Hematopoietic multipotent progenitor cell treated with erythropoietin and hydrocortisone succinate and interleukin-3 and kit ligand, for 17 days (in vitro differentiated cells): ENCODE data around the gene GAK.
"Not testable (repeated sequence)": the region's sequence is repeated elsewhere in the genome, so short reads cannot be mapped to it uniquely, and the experiment has no call there.

Experiments used
- DNase-seq: peaks from one replicate; pipeline ENCODE4 v3.0.0-alpha.2; 2015; ENCODE audit warnings: low spot score

Gene GAK

GRCh38 chr4:926538-926937 is 5.6 kb downstream of the GAK start:
- DNase-seq = no peak

DNA sequence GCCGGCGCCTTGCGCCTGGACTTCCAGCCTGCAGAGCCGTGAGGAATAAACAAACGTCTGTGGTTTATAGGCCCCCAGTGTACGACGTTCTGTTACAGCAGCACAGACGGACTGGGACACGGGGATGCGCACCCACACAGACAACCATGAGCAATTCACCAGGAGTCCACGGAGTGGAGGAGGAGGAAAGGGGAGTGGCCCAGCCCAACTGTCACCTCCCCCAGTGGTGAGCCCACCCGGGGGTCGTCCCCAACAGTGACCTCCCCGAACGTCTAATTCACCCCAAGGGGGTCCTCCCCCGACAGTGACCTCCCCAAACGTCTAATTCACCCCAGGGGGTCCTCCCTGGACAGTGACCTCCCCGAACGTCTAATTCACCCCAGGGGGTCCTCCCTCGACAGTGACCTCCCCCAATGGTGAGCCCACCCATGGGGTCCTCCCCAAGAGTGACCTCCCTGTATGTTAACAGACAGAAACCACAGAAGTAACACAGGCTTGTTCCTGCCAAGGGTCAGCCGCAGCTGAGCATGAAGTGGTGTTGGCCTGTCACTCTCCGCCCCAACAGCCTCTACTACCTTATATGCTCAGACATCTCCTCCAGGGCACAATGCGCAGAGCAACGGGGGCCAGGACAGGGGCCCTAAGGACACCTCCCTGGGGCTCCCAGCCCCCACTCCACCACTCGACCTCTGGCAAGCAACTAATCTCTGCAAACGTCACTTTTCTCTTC is 6.2 kb downstream of the GAK start:
- DNase-seq = no peak

DNA sequence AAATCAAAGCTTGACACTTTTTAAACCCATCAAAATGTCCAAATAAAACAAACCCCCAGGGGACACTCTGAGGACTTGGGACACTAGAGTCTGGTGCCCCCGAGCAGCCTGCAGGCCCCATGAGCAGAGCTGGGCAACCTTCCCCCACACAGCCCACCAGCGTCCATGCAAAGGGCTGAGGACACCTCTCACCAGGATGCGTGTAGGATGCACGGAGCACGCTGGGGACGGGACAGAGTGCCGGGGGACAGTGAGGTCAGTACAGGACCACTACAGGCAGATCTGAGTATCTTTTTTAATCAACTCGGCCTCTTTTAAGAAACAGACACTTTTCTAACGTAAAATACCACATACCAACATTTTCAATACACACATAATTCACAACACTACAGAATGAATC is 6.9 kb downstream of the GAK start:
- DNase-seq = no peak

- no peak for DNase-seq
Measured at GRCh38 chr4:924107-925096, 7.7 kb downstream of the GAK start.

DNA sequence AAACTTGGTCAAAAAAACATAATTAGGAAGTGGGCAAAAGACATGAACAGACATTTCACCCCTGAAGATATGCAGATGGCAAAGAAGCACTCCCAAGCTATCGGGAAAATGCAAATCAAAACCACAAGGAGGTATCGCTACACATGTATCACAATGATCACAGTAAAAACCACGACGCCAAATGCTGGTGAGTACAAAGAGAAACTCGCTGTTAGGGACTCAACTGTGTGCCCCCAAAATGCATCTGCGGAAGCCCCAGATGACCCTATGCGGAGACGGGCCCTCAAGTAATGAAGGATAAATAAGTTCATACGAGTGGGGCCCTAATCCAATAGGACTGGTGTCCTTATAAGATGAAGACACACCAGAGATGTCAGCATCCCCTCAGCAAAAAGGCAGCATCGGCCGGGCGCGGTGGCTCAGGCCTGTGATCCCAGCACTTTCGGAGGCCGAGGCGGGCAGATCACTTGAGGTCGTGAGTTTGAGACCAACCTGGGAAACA is 10.2 kb downstream of the GAK start:
- no peak for DNase-seq

DNA sequence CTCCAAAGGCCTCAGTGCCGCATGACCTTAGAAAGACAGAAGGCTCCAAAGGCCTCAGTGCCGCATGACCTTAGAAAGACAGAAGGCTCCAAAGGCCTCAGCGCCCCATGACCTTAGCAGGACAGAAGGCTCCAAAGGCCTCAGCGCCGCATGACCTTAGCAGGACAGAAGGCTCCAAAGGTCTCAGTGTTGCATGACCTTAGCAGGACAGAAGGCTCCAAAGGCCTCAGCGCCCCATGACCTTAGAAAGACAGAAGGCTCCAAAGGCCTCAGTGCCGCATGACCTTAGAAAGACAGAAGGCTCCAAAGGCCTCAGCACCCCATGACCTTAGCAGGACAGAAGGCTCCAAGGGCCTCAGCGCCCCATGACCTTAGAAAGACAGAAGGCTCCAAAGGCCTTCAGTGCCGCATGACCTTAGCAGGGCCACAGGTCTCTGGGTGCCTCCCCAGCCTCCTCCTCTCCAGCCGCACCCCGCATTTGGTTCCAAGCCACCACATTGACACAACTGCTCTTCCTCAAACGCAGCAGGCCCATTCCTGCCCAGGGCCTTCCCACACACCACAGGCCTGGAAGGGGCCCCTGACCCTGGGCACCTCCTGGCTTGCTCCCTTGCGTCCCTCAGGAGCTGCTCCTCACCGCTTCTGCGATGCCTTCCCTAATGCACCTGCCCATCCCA is 13.0 kb downstream of the GAK start:
- not testable (repeated sequence) for DNase-seq

- not testable (repeated sequence) for DNase-seq
Measured at GRCh38 chr4:918591-918990, 13.5 kb downstream of the GAK start.

DNA sequence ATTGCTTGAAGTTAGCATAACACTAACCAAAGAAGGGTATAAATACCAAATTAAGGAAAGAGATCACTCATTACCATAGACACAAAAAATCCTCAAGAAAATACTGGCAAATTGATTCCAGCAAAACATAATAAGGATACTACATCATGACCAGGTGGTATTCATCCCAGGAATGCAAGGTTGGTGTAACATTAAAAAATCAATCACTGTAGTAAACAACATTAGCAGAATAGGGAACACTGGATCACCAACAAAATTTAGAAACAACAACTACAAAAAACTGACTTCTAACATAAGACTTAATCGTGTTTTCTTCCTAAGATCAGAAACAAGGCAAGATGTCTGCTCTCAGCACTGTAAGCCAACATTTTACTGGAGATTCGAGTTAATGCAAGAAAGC is 14.1 kb downstream of the GAK start:
- DNase-seq = no peak

DNA sequence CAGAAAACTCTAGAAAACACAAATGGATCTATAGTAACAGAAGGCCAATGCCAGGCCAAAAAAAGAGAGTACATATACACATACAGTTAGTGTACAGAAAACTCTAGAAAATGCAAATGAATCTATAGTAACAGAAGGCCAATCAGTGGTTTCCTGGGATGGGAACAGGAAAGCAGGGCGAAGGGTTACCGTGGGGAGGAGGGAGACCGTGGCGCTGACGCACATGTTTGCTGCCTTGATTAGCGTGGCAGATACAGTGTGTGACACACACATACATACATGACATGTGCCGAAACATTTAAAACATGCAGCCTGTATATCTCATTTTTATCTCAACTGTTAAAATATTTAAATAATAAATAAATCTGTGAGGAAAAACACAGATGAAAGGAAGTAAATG is 14.7 kb downstream of the GAK start:
- no peak for DNase-seq

DNA sequence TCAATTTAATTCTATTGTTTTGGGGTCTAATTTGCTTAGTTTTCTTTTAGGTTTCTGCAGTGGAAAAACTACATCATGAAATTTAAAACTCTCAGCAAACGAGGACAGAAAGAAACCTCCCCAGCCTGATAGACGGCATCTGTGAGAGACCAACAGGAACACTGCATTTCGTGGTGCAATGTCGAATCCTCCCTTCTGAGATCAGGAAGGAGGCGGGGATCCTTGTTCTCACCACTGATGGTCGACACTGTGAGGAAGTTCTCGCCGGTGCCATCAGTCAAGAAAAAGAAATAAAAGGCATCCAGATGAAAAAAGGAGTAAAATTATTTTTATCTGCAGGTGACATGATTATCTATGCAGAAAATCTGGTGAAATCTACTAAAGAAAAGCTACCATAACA is 16.5 kb downstream of the GAK start:
- no peak for DNase-seq

DNA sequence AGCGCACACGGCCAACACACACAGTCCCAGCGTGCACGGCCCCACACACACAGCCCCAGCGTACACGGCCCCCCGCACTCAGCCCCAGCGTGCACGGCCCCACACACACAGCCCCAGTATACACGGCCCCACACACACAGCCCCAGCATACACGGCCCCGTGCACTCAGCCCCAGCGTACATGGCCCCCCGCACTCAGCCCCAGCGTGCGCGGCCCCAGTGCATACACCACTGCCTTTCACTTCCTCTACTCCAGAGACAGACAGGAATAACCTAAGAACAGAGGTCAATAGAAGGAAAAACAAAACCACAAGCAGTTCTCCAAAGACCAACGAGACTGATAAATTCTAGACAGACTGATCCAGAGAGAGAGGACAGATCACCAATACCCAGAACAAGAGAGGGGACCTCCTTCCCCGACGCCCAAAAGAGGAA is 17.1 kb downstream of the GAK start:
- DNase-seq = no peak

- DNase-seq = no peak
Measured at GRCh38 chr4:914531-914930, 17.6 kb downstream of the GAK start.

GRCh38 chr4:913280-913618 is 18.9 kb downstream of the GAK start:
- DNase-seq = no peak

DNA sequence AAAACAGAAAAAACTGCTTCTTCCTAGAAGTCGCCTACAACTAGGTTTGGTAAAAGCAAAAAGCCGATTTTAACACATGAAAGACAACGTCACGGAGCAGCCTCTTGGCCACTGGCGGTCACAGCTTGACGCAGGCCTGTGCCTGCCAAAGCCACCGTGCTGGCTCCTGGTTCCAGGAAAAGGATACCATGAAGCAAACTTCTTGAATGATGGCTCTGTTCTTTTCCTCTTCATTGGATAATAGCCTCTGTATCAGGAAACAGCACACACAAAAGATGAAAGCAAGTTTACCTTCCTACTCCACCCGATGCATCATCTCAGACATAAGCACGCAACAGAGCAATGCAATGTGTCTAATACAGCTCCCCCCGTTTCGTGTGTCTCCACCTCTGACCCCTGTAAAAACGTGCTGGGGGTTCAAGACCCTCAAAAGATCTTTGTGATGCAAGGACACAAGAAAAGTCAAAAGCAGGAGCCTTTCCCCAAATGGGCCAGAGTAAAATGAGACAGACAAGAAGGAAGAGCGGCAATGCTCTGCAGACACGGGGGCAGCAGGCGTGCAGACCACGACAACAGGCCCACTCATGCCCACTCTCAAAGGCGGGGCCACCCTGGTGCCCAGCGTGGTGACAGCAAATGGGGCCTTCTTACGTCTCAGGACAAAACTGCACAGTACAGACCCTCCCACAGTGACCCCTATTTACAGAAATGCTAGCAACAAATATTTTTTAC is 19.4 kb downstream of the GAK start:
- DNase-seq = no peak

DNA sequence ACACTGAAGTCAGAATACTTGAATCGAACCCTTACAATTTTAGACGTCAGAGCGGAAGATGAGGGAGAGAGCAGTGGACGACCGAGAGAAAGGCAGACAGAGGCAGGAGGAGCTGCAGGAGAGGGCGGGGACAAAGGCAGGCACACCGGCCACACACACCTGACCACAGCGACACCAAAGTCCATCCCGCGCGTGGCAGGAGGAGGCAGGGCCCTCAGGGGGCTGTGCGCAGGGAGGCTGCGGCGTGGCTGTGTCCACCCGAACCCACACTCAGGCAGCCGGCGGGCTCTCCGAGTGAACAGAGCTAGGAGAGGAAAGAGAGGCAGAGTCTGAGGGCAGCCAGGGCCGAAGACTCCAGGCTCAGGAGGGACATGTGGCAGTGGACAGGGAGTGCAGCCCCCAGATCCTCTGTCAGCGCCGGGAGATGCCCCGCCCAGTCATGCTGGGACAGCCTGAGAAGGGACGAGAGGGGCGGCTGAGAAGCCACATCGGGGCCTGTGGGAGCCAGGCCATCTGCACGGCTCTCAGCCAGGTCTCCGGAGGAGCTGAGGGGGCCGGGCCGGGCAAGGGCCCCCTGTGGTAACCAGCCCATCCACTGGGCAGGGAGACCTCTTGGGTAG is 20.1 kb downstream of the GAK start:
- no peak for DNase-seq

DNA sequence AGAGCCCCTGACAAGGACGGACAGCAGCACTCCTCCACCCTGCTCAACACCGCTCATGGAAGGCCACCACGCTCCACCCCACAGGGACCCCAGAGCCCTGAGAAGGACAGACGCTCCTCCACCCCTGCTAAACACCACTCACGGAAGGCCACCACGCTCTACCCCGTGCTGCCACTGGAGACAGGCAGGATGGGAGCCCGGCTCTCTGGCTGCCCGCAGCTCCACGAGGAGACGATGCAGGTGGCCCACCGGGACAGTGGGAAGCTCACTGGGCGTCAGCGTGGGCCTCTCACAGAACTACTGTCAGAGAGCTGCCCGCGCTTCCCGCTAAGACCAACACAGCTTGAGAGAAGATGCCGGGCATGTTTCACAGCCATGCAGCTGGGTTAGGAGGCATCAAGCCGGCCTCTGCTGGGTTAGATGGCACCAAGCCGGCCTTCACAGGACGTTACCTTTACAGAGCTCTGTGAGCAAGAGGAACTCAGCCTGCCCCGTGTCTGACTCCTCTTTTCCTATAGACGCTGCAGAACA is 20.8 kb downstream of the GAK start:
- no peak for DNase-seq

GRCh38 chr4:910366-911091 is 21.6 kb downstream of the GAK start:
- DNase-seq = no peak

DNA sequence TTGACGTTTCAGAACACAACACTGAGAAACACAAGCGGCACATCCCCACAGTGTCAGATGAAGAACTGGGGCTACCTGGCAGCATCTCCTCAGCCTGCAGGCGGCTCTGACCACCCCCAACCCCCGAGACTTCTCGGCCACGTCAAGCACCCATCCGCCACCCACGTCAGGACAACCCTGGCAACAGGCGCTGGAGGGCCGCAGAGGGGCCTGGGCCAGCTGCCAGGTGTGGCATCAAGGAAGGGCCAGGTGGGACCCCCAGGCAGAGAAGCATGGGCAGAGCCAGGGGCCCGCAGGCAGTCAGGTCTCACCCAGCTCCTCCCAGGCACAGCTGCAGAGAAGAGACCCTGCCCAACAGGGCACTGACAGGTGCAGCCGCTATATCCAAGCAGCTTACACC is 22.3 kb downstream of the GAK start:
- no peak for DNase-seq

GRCh38 chr4:909131-909571 is 23.0 kb downstream of the GAK start:
- no peak for DNase-seq

GRCh38 chr4:907691-908425 is 24.3 kb downstream of the GAK start:
- DNase-seq = no peak
